RWPE1 (cell line): ENCODE data around the gene TAF5L.
A peak's percentile ranks its signal among the peaks of the same experiment; 100 is the strongest.

Source experiments
- CTCF ChIA-PET: fragments of 350-600 bp; sonication (Branson Sonifier 250); formaldehyde crosslinking; extraction: SDS; loops from one replicate; lab custom pipeline; 2021; lab: Yijun Ruan, JAX
- POLR2A ChIA-PET: fragments of 400-600 bp; formaldehyde crosslinking; extraction: SDS; loops from one replicate; lab custom pipeline; 2020; ENCODE audit warnings: antibody characterized with exemption; ENCODE audit not compliant: low non-redundant PET; lab: Yijun Ruan, JAX
- DNase-seq: peaks from one replicate; pipeline ENCODE4 v3.0.0; 2012; ENCODE audit warnings: low spot score
- H3K27ac ChIP-seq: fragments of 450-650 bp; 2 replicates; pipeline ENCODE4 v1.5.1; 2017
- TF ChIP-seq, protein P1 (sequence below): fragments of 450-650 bp; conservative IDR thresholded peaks from 2 replicates; pipeline ENCODE4 v1.5.1; 2017; ENCODE audit warnings: low read depth, mild to moderate bottlenecking

Gene TAF5L

DNA sequence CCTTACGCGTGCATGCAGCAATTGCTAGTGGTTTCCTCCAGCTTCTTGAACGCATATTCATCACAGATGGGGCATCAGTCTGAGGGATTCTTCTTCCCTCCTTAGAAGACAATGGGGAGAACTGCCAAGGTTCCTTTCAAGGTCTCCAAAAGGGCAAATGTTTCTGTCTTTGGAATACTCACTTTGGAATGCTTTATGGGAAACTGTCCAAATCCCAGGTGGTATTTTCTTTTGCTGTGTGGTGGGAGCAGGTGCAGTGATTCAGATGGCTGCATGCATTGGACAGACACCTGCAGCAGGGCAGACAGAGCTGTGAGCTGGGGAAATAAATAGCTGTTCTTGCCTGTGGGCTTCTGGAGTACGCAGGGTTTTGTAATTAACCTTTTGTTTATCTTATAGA lies 40.7 kb upstream of the TAF5L start:
- DNase-seq = no peak
- TF ChIP-seq, protein P1, sequence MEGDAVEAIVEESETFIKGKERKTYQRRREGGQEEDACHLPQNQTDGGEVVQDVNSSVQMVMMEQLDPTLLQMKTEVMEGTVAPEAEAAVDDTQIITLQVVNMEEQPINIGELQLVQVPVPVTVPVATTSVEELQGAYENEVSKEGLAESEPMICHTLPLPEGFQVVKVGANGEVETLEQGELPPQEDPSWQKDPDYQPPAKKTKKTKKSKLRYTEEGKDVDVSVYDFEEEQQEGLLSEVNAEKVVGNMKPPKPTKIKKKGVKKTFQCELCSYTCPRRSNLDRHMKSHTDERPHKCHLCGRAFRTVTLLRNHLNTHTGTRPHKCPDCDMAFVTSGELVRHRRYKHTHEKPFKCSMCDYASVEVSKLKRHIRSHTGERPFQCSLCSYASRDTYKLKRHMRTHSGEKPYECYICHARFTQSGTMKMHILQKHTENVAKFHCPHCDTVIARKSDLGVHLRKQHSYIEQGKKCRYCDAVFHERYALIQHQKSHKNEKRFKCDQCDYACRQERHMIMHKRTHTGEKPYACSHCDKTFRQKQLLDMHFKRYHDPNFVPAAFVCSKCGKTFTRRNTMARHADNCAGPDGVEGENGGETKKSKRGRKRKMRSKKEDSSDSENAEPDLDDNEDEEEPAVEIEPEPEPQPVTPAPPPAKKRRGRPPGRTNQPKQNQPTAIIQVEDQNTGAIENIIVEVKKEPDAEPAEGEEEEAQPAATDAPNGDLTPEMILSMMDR = no peak
- ChIA-PET CTCF (interaction anchor here (1.0 kb wide), 1 partner anchor 445 kb away, joined by 3 read pairs; no protein-coding TSS in a partner anchor), POLR2A (no interaction called here)
- no peak overlapping the region for H3K27ac ChIP-seq

DNA sequence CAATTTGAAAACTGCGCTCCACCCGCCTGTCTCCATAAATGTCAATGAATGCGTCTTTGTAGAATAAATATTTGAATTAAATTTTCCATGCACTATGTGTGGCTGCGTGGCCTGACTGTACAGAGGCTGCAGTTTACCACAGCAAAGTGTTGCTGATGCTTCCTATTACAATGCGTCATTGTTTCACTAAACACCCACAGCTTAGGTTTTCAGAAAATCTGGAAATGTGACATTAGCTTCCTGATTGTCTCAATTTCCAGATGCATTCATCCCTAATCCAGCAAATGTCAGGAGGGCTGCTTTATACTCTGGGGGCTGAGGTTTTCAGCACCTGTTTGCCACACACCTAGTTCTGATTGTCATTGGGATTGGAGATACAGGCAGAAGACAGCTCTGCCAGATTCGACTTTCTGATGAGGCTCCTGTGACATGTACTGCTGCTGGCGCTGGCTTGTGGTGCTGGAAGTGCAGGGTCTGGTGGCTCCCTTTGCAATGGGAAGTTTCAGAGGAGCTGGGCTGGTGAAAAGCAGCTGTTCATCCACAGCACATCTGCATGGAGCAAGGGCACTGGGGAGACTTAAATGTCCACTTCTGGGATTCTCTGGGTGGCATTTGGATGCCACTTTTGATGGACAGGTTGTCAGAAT lies 40.1 kb upstream of the TAF5L start:
- POLR2A ChIA-PET = no interaction called here
- no peak for DNase-seq
- H3K27ac ChIP-seq = no peak overlapping the region
- TF ChIP-seq, protein P1 = no peak
- CTCF ChIA-PET = no interaction called here

DNA sequence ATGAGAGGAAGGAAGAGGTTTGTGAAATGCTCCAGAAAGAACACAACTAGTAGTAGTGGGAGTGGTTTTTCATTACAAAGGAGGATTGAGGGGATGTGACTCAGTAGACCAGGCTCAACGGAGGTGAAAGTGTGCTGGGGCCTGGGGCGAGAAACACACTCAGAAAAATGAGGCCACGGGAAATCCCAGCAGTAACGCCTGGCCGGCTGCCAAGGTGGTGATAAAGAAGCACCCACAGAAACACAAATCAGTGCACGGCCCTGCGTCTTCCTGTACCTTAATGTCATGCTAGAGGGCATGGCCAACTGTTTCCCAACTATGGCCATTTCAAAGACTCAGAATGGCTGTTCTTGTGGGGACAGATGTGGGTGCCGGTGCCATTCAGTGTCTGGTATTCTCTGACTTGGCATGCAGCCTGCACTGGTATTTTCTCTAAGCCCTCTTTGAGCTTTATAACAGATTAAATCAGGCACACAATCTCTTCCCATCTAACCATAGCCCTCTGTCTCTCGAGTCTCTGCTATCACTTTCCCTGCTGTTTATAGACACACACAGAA lies 38.3 kb upstream of the TAF5L start:
- TF ChIP-seq, protein P1 = no peak
- ChIA-PET POLR2A (interaction anchor here (0.7 kb wide), 1 partner anchor 9 kb away, joined by 3 read pairs; no protein-coding TSS in a partner anchor), CTCF (no interaction called here)
- H3K27ac ChIP-seq = peak overlapping the region; percentile 39; the same call in 1 of the 2 replicates
- peak; percentile 81 for DNase-seq

DNA sequence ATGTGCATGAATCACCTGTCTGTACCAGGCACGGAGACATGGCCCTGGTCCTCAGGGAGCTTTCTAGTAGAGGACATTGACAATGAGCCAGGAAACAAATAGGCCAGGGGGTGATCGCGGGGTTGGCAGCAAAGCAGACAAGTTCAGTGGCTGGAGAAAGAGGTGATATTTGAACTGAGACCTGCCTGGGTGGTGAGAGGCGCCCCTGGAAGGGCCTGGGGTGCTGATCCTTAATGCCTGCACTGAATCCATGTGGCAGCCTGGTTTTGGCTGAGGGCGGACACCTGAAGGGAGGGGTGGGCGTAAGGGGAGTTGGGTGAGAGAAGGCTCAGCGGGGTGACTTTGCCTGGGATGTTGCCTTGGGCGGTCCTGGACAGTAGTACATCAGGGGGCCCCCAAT lies 36.0 kb upstream of the TAF5L start:
- ChIA-PET POLR2A (no interaction called here), CTCF (interaction anchor here (1.0 kb wide), 3 partner anchors 66 to 421 kb away, joined by 3 to 5 read pairs (median 3); no protein-coding TSS in a partner anchor)
- TF ChIP-seq, protein P1 = no peak
- no peak for DNase-seq
- no peak overlapping the region for H3K27ac ChIP-seq

DNA sequence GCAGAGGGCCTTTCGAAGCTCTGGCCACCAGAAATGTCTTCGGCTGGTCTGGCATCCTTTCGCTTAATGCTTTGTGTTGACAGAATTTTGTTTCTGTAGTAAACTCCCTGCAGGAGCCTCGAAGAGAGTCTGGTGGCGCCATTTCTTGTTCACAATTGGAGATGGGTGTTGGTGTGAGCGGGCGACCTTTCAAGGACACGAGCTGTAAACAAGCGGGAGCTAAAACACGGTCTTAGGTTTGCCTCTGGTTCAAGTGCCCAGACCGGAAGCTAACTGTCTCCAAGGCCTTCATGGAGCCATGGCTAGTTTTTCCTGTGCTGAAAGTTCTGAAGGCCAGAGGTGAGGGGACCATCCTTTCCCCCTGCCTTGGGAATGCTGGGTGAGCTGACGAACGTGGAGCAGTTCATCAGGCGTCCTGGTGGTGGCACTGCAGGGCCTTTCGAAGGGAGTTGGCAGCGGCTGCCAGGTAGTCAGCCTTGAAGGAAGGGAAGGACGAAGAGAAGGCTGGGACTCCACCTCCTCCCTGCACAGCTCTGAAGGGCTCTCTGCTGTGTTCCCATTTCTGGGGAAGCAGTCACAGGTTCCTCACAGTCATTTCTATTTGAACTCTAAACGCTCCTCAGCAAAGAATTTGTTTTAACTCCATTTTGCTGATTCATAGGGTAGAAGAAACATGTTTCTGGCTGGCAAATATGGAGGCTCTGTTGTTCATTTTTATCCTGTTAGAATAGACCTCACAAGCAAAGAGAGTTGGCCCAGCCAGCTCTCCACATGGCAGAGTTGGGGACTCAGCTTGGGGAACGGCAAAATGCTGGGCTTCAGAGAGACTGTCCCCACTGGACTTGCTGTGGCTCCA lies 35.3 kb upstream of the TAF5L start:
- TF ChIP-seq, protein P1 = peak; percentile 71
- H3K27ac ChIP-seq = no peak overlapping the region
- ChIA-PET POLR2A (no interaction called here), CTCF (interaction anchor here (0.6 to 1.0 kb wide), 10 partner anchors 15 to 650 kb away, joined by 3 to 5 read pairs (median 3); no protein-coding TSS in a partner anchor)
- peak; percentile 64 for DNase-seq
